DOHH2 (cell line): ENCODE results near the gene PASK.

Experiments used
- H3F3A ChIP-seq: fragments of 200-600 bp; sonication (generic), shearing (Covaris generic); 2 replicates; pipeline ENCODE4 v1.6.0; 2016; ENCODE audit warnings: antibody characterized with exemption, mild to moderate bottlenecking; ENCODE audit not compliant: control insufficient read depth, insufficient read depth
- H3K27ac ChIP-seq: fragments of 200-600 bp; sonication (generic); 2 replicates; pipeline ENCODE4 v1.5.1; 2014; ENCODE audit warnings: low read depth, mild to moderate bottlenecking, low read length, moderate library complexity
- H3K27me3 ChIP-seq: fragments of 200-600 bp; sonication (generic); 2 replicates; pipeline ENCODE4 v1.6.1; 2014; ENCODE audit warnings: mild to moderate bottlenecking, low read length, mixed read lengths; ENCODE audit not compliant: control insufficient read depth
- H3K36me3 ChIP-seq: fragments of 200-600 bp; sonication (generic); 2 replicates; pipeline ENCODE4 v1.6.1; 2014; ENCODE audit warnings: mild to moderate bottlenecking, low read length, moderate library complexity, mixed read lengths; ENCODE audit not compliant: control insufficient read depth
- H3K4me1 ChIP-seq: fragments of 200-600 bp; sonication (generic); 2 replicates; pipeline ENCODE4 v1.6.1; 2014; ENCODE audit warnings: mild to moderate bottlenecking, low read length, mixed read lengths; ENCODE audit not compliant: control insufficient read depth
- H3K4me2 ChIP-seq: fragments of 200-600 bp; sonication (generic); 2 replicates; pipeline ENCODE4 v1.6.0; 2014; ENCODE audit warnings: mild to moderate bottlenecking, low read length, moderate library complexity
- H3K4me3 ChIP-seq: fragments of 200-600 bp; sonication (generic); 2 replicates; pipeline ENCODE4 v1.5.1; 2014; ENCODE audit warnings: mild to moderate bottlenecking, low read length, mixed read lengths
- H3K79me2 ChIP-seq: fragments of 200-600 bp; sonication (generic); 2 replicates; pipeline ENCODE4 v1.6.1; 2014; ENCODE audit warnings: mild to moderate bottlenecking, low read length, mixed read lengths; ENCODE audit not compliant: control insufficient read depth
- H3K9me2 ChIP-seq: fragments of 200-600 bp; sonication (generic); replicated peaks from 2 replicates; pipeline ENCODE4 v1.6.1; 2014; ENCODE audit warnings: mild to moderate bottlenecking, low read length, mixed read lengths; ENCODE audit not compliant: control insufficient read depth
- H3K9me3 ChIP-seq: fragments of 200-600 bp; sonication (generic); 2 replicates; pipeline ENCODE4 v1.6.1; 2014; ENCODE audit warnings: antibody characterized with exemption, low read length, mixed read lengths; ENCODE audit not compliant: control insufficient read depth, insufficient read depth
- H4K20me1 ChIP-seq: fragments of 200-600 bp; sonication (generic); 2 replicates; pipeline ENCODE4 v1.6.0; 2014; ENCODE audit warnings: low read depth, mild to moderate bottlenecking, antibody characterized with exemption, low read length, moderate library complexity; ENCODE audit not compliant: control insufficient read depth, insufficient read depth
- CTCF ChIP-seq: fragments of 200-600 bp; sonication (generic); IDR thresholded peaks from one replicate; pipeline ENCODE4 v1.5.1; 2014; ENCODE audit warnings: antibody characterized with exemption, mild to moderate bottlenecking, low read depth, low read length; ENCODE audit not compliant: poor library complexity, severe bottlenecking
- EZH2phosphoT487 ChIP-seq: fragments of 200-600 bp; sonication (generic); IDR thresholded peaks from 2 replicates; pipeline ENCODE4 v1.6.1; 2017; ENCODE audit warnings: borderline replicate concordance, mild to moderate bottlenecking, antibody characterized with exemption, low read length, moderate library complexity, mixed read lengths

PASK gene

GRCh38 chr2:241073166-241074064, 75.9 kb downstream of the PASK start:
- H3K9me2 ChIP-seq = no peaks in the 10 kb centered on the region
- no peak for TF ChIP-seq EZH2phosphoT487
- no peaks in the 10 kb centered on the region for H3K9me3 ChIP-seq
- no peaks in the 10 kb centered on the region for H3K79me2 ChIP-seq
- no peak overlapping the region for H3K4me2 ChIP-seq
- peaks cover 7% of the 10 kb centered on the region for H3K4me1 ChIP-seq
- no peaks in the 10 kb centered on the region for H3K36me3 ChIP-seq
- no peaks in the 10 kb centered on the region for H3K27me3 ChIP-seq
- H3F3A ChIP-seq = no peaks in the 10 kb centered on the region; the same call in 1 of the 2 replicates
- no peak overlapping the region for H3K27ac ChIP-seq
- no peaks in the 10 kb centered on the region for H4K20me1 ChIP-seq
- no peak overlapping the region for H3K4me3 ChIP-seq

- H3K27me3 ChIP-seq = no peaks in the 10 kb centered on the region
- no peaks in the 10 kb centered on the region for H3K9me2 ChIP-seq
- H3K4me1 ChIP-seq = peaks cover 7% of the 10 kb centered on the region
- no peaks in the 10 kb centered on the region; the same call in 1 of the 2 replicates for H3F3A ChIP-seq
- no peak for TF ChIP-seq EZH2phosphoT487
- TF ChIP-seq CTCF = no peak
- no peaks in the 10 kb centered on the region for H4K20me1 ChIP-seq
- no peaks in the 10 kb centered on the region for H3K79me2 ChIP-seq
- no peaks in the 10 kb centered on the region for H3K9me3 ChIP-seq
- no peak overlapping the region for H3K27ac ChIP-seq
- no peak overlapping the region for H3K4me3 ChIP-seq
- H3K36me3 ChIP-seq = no peaks in the 10 kb centered on the region
- H3K4me2 ChIP-seq = no peak overlapping the region
Measured at GRCh38 chr2:241072553-241073165, 76.6 kb downstream of the PASK start.

- H3K9me3 ChIP-seq = no peaks in the 10 kb centered on the region
Measured at GRCh38 chr2:241072151-241072550, 77.1 kb downstream of the PASK start.

More at GRCh38 chr2:241072151-241072550, 77.1 kb downstream of the PASK start:
- Histone ChIP-seq H3K27me3 (no peaks in the 10 kb centered on the region), H3K4me2 (no peak overlapping the region), H3K36me3 (no peaks in the 10 kb centered on the region), H3K9me2 (no peaks in the 10 kb centered on the region), H3F3A (no peaks in the 10 kb centered on the region; the same call in 1 of the 2 replicates), H3K4me1 (peaks cover 2% of the 10 kb centered on the region), H3K79me2 (no peaks in the 10 kb centered on the region), H3K4me3 (no peak overlapping the region), H3K27ac (no peak overlapping the region), H4K20me1 (no peaks in the 10 kb centered on the region)
- TF ChIP-seq EZH2phosphoT487 (no peak), CTCF (no peak)
